Endodermal cell (in vitro differentiated cells): Measurements from ENCODE around the gene ATAD5. TPM values are rescaled to one million over a fixed set of nuclear protein-coding genes. Genes with fewer than 3 reads are reported as not detected.
A peak's percentile ranks its signal among the peaks of the same experiment; 100 is the strongest.

Experiments used
- DNase-seq: peaks from one replicate; pipeline ENCODE4 v3.0.0-alpha.2; 2017
- H3K27ac ChIP-seq: 2 replicates; pipeline ENCODE4 v1.5.1; 2013; ENCODE audit warnings: mild to moderate bottlenecking, low read depth, low read length, moderate library complexity
- H3K27me3 ChIP-seq: 2 replicates; pipeline ENCODE4 v1.6.1; 2013; ENCODE audit warnings: mild to moderate bottlenecking, low read length, moderate library complexity; ENCODE audit not compliant: insufficient read depth, control insufficient read depth, poor library complexity, severe bottlenecking
- H3K36me3 ChIP-seq: 2 replicates; pipeline ENCODE4 v1.7.0; 2013; ENCODE audit warnings: mild to moderate bottlenecking, low read length, moderate library complexity; ENCODE audit not compliant: control insufficient read depth, insufficient read depth
- H3K4me1 ChIP-seq: one replicate; pipeline ENCODE4 v1.7.0; 2013; ENCODE audit warnings: low read length; ENCODE audit not compliant: control insufficient read depth, insufficient read depth
- H3K4me3 ChIP-seq: 2 replicates; pipeline ENCODE4 v1.5.1; 2013; ENCODE audit warnings: mild to moderate bottlenecking, low read length, moderate library complexity
- H3K9ac ChIP-seq: 2 replicates; pipeline ENCODE4 v1.6.1; 2013; ENCODE audit warnings: mild to moderate bottlenecking, low read length, moderate library complexity; ENCODE audit not compliant: poor library complexity, severe bottlenecking; ENCODE audit errors: extremely low read depth
- H3K9me3 ChIP-seq: 2 replicates; pipeline ENCODE4 v1.6.1; 2013; ENCODE audit warnings: mild to moderate bottlenecking, low read length, moderate library complexity; ENCODE audit not compliant: control insufficient read depth
- H3K27ac Mint-ChIP-seq: 2 replicates; pipeline ENCODE4 v1.8.0; 2020; ENCODE audit warnings: mixed read lengths
- H3K27me3 Mint-ChIP-seq: 2 replicates; pipeline ENCODE4 v1.8.0; 2021; ENCODE audit warnings: mild to moderate bottlenecking, mixed read lengths; ENCODE audit not compliant: insufficient read depth
- H3K36me3 Mint-ChIP-seq: 2 replicates; pipeline ENCODE4 v1.8.0; 2020; ENCODE audit warnings: low read depth, mixed read lengths
- H3K4me1 Mint-ChIP-seq: 2 replicates; pipeline ENCODE4 v1.8.0; 2020; ENCODE audit warnings: mixed read lengths
- H3K4me3 Mint-ChIP-seq: 2 replicates; pipeline ENCODE4 v1.8.0; 2020; ENCODE audit warnings: mild to moderate bottlenecking, moderate library complexity, mixed read lengths
- H3K9me3 Mint-ChIP-seq: 2 replicates; pipeline ENCODE4 v1.8.0; 2020; ENCODE audit warnings: mild to moderate bottlenecking, mixed read lengths
- WGBS, 2 experiments: methylation state at CpG; one replicate each; pipeline versions ENCODE4 v1.1.5 to v1.1.7; 2013; ENCODE audit warnings: missing lambda C conversion rate in 2 of 2, mixed read lengths in 1 of 2; ENCODE audit not compliant: insufficient coverage in 1 of 2, insufficient read length in 1 of 2; 5-methylcytosine and 5-hydroxymethylcytosine counted together
- total RNA-seq, 2 donors: library from RNA; stranded (reverse); fragmentation: NEBNext Ultra II Directional in 1 of 2; extraction: Animal tissue kit (Norgen Biotek cat#: 25700) in 1 of 2; gene quantifications; 2 replicates in 1 of 2; 3 replicates in 1 of 2; pipeline ENCODE4 v1.2.1, GENCODE V29; 2021
- TF ChIP-seq, protein P1 (sequence below): fragments of 200-600 bp; sonication (generic); conservative IDR thresholded peaks from 2 replicates; pipeline ENCODE4 v1.5.0; 2021; ENCODE audit warnings: antibody characterized with exemption, mild to moderate bottlenecking

Gene ATAD5
- total RNA-seq, 2 donors from 2014 or later = 20.3 to 29.7 TPM

DNA sequence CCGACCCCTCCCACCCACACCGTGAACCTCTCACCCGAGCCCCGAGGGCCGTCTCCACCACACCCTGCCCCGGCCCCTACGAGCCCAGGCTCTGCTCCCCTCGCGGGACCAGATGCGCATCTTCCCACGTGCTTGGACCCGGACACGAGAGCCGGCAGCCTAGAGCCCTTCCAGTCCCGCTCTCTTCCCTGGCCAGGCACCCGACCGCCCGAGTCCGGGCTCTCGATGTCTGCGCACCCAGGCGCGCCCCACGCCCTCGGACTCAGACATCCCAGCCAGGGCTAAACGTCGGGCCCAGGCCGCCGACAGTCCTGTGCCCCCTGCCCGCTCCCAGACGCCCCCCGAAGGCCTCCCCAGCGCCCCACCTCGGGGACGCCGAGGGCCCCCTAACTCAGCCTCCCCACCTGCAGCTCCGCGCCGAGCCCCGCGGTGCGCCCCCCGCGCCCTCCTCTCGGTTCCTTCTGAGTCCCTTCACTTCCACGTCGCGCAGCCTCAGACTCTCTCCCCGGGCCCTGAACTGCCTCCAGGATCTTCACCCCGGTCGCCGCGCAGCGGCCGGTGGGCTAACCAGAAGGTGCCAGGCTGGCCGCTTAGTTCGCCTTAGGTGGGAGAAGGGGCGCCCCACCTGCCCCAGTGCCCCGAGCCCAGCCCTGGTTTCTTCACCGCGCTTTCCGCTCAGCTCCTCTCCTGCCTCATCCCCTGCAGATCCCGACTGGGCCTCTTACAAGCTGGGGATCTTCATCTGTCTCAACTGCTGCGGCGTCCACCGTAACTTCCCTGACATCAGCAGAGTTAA is 90.7 kb downstream of the ATAD5 start:
- peaks cover 3% of the 10 kb centered on the region for H3K4me1 ChIP-seq
- no peak overlapping the region for H3K27ac ChIP-seq
- H3K9ac ChIP-seq = no peak overlapping the region
- peaks cover 63% of the 10 kb centered on the region for H3K27me3 Mint-ChIP-seq
- no peaks in the 10 kb centered on the region for H3K36me3 Mint-ChIP-seq
- WGBS, 2 experiments = 12 to 22% methylated on average over 15 to 66 of the region's 66 CpGs
- peak; percentile 78 for DNase-seq
- peaks cover 48% of the 10 kb centered on the region for H3K27me3 ChIP-seq
- peak overlapping the region; percentile 53 for H3K4me3 Mint-ChIP-seq
- H3K27ac Mint-ChIP-seq = no peak overlapping the region
- TF ChIP-seq, protein P1, sequence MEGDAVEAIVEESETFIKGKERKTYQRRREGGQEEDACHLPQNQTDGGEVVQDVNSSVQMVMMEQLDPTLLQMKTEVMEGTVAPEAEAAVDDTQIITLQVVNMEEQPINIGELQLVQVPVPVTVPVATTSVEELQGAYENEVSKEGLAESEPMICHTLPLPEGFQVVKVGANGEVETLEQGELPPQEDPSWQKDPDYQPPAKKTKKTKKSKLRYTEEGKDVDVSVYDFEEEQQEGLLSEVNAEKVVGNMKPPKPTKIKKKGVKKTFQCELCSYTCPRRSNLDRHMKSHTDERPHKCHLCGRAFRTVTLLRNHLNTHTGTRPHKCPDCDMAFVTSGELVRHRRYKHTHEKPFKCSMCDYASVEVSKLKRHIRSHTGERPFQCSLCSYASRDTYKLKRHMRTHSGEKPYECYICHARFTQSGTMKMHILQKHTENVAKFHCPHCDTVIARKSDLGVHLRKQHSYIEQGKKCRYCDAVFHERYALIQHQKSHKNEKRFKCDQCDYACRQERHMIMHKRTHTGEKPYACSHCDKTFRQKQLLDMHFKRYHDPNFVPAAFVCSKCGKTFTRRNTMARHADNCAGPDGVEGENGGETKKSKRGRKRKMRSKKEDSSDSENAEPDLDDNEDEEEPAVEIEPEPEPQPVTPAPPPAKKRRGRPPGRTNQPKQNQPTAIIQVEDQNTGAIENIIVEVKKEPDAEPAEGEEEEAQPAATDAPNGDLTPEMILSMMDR = no peak
- no peaks in the 10 kb centered on the region for H3K36me3 ChIP-seq
- H3K9me3 Mint-ChIP-seq = no peaks in the 10 kb centered on the region
- peak overlapping the region; percentile 66 for H3K4me3 ChIP-seq
- no peaks in the 10 kb centered on the region for H3K9me3 ChIP-seq
- H3K4me1 Mint-ChIP-seq = peaks cover 13% of the 10 kb centered on the region

DNA sequence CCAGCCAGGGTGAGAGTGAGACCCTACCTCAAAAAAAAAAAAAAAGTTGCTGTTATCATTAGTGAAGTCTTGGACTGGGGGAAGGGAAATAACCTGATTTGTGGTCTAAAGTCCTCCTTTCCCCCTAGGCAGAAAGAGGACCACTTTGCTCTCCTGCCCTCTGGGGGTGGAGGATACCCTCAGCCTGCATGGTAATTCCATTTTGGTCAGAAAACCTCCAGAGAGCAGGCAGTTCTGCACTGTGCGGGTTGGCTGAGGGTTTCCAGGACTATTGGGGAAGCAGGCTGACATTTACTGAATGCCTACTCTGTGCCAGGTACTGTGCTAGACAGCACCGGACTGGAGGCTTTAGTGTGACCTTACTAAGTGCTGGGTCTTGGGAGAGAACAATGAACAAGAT is 92.6 kb downstream of the ATAD5 start:
- peaks cover 9% of the 10 kb centered on the region for H3K4me1 ChIP-seq
- H3K9me3 ChIP-seq = no peaks in the 10 kb centered on the region
- no peaks in the 10 kb centered on the region for H3K36me3 ChIP-seq
- no peak overlapping the region for H3K4me3 ChIP-seq
- H3K9ac ChIP-seq = no peak overlapping the region
- Mint-ChIP-seq H3K4me3 (no peak overlapping the region), H3K36me3 (no peaks in the 10 kb centered on the region), H3K27me3 (peaks cover 53% of the 10 kb centered on the region), H3K4me1 (peaks cover 23% of the 10 kb centered on the region), H3K9me3 (no peaks in the 10 kb centered on the region), H3K27ac (peak overlapping the region; percentile 48)
- WGBS, 2 experiments = 79% methylated on average over 2 of the region's 2 CpGs
- no peak overlapping the region for H3K27ac ChIP-seq
- H3K27me3 ChIP-seq = peaks cover 42% of the 10 kb centered on the region
- DNase-seq = peak; percentile 60
- TF ChIP-seq, protein P1 = peak; percentile 64

DNA sequence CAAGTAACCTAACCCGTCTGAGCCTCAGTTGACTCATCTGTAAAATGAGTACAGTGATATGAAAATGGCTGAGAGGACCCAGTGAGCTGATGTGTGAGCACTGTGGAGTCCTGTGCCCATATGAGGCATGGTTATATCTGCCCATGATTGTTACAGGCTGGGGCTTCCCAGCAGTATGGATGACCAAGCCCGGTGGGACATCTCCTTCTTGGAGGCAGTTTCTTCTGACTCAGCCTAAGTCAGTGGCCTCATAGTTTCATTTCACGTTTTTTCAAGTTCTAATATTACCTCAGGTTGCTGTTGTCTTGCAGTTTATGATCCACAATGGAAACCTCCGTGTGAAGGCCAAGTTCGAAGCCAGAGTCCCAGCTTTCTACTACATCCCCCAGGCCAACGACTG is 94.8 kb downstream of the ATAD5 start:
- H3K27me3 ChIP-seq = peaks cover 30% of the 10 kb centered on the region
- TF ChIP-seq, protein P1 = no peak
- no peak overlapping the region for H3K4me3 ChIP-seq

More for the DNA sequence above, 94.8 kb downstream of the ATAD5 start:
- Histone ChIP-seq H3K27ac (no peak overlapping the region), H3K9me3 (no peaks in the 10 kb centered on the region), H3K9ac (no peak overlapping the region), H3K36me3 (no peaks in the 10 kb centered on the region), H3K4me1 (peaks cover 9% of the 10 kb centered on the region)
- no peaks in the 10 kb centered on the region for H3K36me3 Mint-ChIP-seq
- H3K4me3 Mint-ChIP-seq = no peak overlapping the region
- peaks cover 19% of the 10 kb centered on the region for H3K4me1 Mint-ChIP-seq
- H3K27me3 Mint-ChIP-seq = peaks cover 37% of the 10 kb centered on the region
- 90% methylated on average over 2 to 5 of the region's 6 CpGs for WGBS, 2 experiments
- H3K27ac Mint-ChIP-seq = no peak overlapping the region
- H3K9me3 Mint-ChIP-seq = no peaks in the 10 kb centered on the region
- no peak for DNase-seq
